IMR-90 (cell line): ENCODE data around the gene ARHGEF40. TPM values are rescaled to one million over a fixed set of nuclear protein-coding genes. Genes with fewer than 3 reads are reported as not detected.
A peak's percentile ranks its signal among the peaks of the same experiment; 100 is the strongest.

ENCODE experiments used
- ATAC-seq: fragments of 200-7000 bp; cut with Tn5 transposase; 2 replicates; pipeline ENCODE4 v1.9.1; 2020; ENCODE audit warnings: low read depth, mild to moderate bottlenecking, moderate library complexity
- BruUV-seq: library from RNA; stranded (reverse); fragments of 400-500 nt; replicated peaks from 2 replicates; lab custom pipeline; 2021; lab: Mats Ljungman, UMichigan
- CTCF ChIA-PET: fragments of 300-600 bp; formaldehyde crosslinking; extraction: SDS; loops from one replicate; lab custom pipeline; 2021; ENCODE audit warnings: antibody characterized with exemption; lab: Yijun Ruan, JAX
- POLR2A ChIA-PET: fragments of 300-600 bp; sonication (Branson Sonifier 250); formaldehyde crosslinking; loops from one replicate; lab custom pipeline; 2022; ENCODE audit warnings: antibody characterized with exemption; ENCODE audit not compliant: unreplicated experiment; lab: Charles Lee
- DNase-seq: peaks from one replicate; pipeline ENCODE4 v3.0.0; 2013
- H2AFZ ChIP-seq: replicated peaks from 2 replicates; pipeline ENCODE3; 2013; ENCODE audit warnings: low read length, mild to moderate bottlenecking; ENCODE audit not compliant: poor library complexity
- H2AK5ac ChIP-seq: 2 replicates; pipeline ENCODE4 v1.6.1; 2013; ENCODE audit warnings: low read depth, low read length, inconsistent platforms
- H2AK9ac ChIP-seq: replicated peaks from 2 replicates; pipeline ENCODE3; 2013; ENCODE audit warnings: mild to moderate bottlenecking, low read depth, low read length, moderate library complexity; ENCODE audit not compliant: poor library complexity
- H2BK120ac ChIP-seq: 2 replicates; pipeline ENCODE4 v1.6.1; 2013; ENCODE audit warnings: low read depth, low read length, inconsistent platforms
- H2BK15ac ChIP-seq: 3 replicates; pipeline ENCODE4 v1.6.1; 2013; ENCODE audit warnings: low read depth, low read length, inconsistent platforms
- H2BK20ac ChIP-seq: 2 replicates; pipeline ENCODE4 v1.6.1; 2013; ENCODE audit warnings: low read depth, mild to moderate bottlenecking, inconsistent platforms, low read length, moderate library complexity
- H2BK5ac ChIP-seq: 2 replicates; pipeline ENCODE4 v1.6.1; 2013; ENCODE audit warnings: mild to moderate bottlenecking, low read depth, low read length, inconsistent platforms; ENCODE audit not compliant: poor library complexity, severe bottlenecking
- H3K14ac ChIP-seq: replicated peaks from 2 replicates; pipeline ENCODE4 v1.6.1; 2013; ENCODE audit warnings: low read depth, low read length, inconsistent platforms
- H3K18ac ChIP-seq: 2 replicates; pipeline ENCODE4 v1.6.1; 2013; ENCODE audit warnings: low read depth, low read length, control low read depth
- H3K23ac ChIP-seq: 2 replicates; pipeline ENCODE4 v1.6.1; 2013; ENCODE audit warnings: low read depth, low read length, inconsistent platforms
- H3K27ac ChIP-seq: 2 replicates; pipeline ENCODE4 v1.5.1; 2013; ENCODE audit warnings: mild to moderate bottlenecking, control low read depth, low read length; ENCODE audit not compliant: insufficient read depth
- H3K27me3 ChIP-seq: 2 replicates; pipeline ENCODE4 v1.6.1; 2013; ENCODE audit warnings: low read length; ENCODE audit not compliant: control insufficient read depth, insufficient read depth
- H3K36me3 ChIP-seq: 2 replicates; pipeline ENCODE4 v1.6.1; 2013; ENCODE audit warnings: low read length, mixed read lengths; ENCODE audit not compliant: control insufficient read depth, insufficient read depth
- H3K4ac ChIP-seq: 2 replicates; pipeline ENCODE4 v1.6.1; 2013; ENCODE audit warnings: low read depth, low read length, inconsistent platforms
- H3K4me1 ChIP-seq: 2 replicates; pipeline ENCODE4 v1.6.1; 2013; ENCODE audit warnings: low read length, mixed read lengths; ENCODE audit not compliant: control insufficient read depth, insufficient read depth
- H3K4me2 ChIP-seq: 2 replicates; pipeline ENCODE4 v1.6.1; 2013; ENCODE audit warnings: low read depth, mild to moderate bottlenecking, control low read depth, low read length, moderate library complexity
- H3K4me3 ChIP-seq: 2 replicates; pipeline ENCODE4 v1.5.1; 2013; ENCODE audit warnings: low read depth, mild to moderate bottlenecking, control low read depth, low read length, moderate library complexity; ENCODE audit not compliant: insufficient read depth
- H3K56ac ChIP-seq: 2 replicates; pipeline ENCODE4 v1.6.1; 2013; ENCODE audit warnings: low read length, inconsistent platforms; ENCODE audit not compliant: insufficient read depth; ENCODE audit errors: extremely low read depth
- H3K79me1 ChIP-seq, 2 experiments: 2 replicates each; pipeline ENCODE4 v1.6.1; 2013; ENCODE audit warnings: low read length in 2 of 2, inconsistent platforms in 1 of 2, low read depth in 1 of 2
- H3K9ac ChIP-seq: 2 replicates; pipeline ENCODE4 v1.6.1; 2013; ENCODE audit warnings: low read depth, low read length, control low read depth
- H3K9me1 ChIP-seq: 2 replicates; pipeline ENCODE4 v1.6.1; 2013; ENCODE audit warnings: low read length, inconsistent platforms; ENCODE audit not compliant: insufficient read depth
- H3K9me3 ChIP-seq: 2 replicates; pipeline ENCODE4 v1.6.1; 2013; ENCODE audit warnings: low read length; ENCODE audit not compliant: control insufficient read depth, insufficient read depth
- H4K20me1 ChIP-seq: 2 replicates; pipeline ENCODE4 v1.6.1; 2013; ENCODE audit warnings: low read length, inconsistent platforms; ENCODE audit not compliant: insufficient read depth
- H4K5ac ChIP-seq: 2 replicates; pipeline ENCODE4 v1.6.1; 2013; ENCODE audit warnings: mild to moderate bottlenecking, low read depth, low read length, control low read depth
- H4K8ac ChIP-seq, 2 experiments: 2 replicates each; pipeline ENCODE4 v1.6.1; 2013; ENCODE audit warnings: low read depth in 2 of 2, low read length in 2 of 2, control low read depth in 1 of 2, inconsistent platforms in 1 of 2
- H4K91ac ChIP-seq: 2 replicates; pipeline ENCODE4 v1.6.1; 2013; ENCODE audit warnings: low read depth, low read length, inconsistent platforms; ENCODE audit not compliant: insufficient read depth
- FOS ChIP-seq: fragments of 150-350 bp; IDR thresholded peaks from 2 replicates; pipeline ENCODE4 v1.6.1; 2016; ENCODE audit warnings: low read depth, low read length
- MAFK ChIP-seq: IDR thresholded peaks from 2 replicates; pipeline ENCODE4 v1.6.1; 2012; ENCODE audit warnings: low read depth, low read length, improper control_type of control experiment
- MXI1 ChIP-seq: IDR thresholded peaks from 2 replicates; pipeline ENCODE4 v1.6.1; 2012; ENCODE audit warnings: low read depth, mild to moderate bottlenecking, low read length, moderate library complexity, borderline replicate concordance
- SMC3 ChIP-seq: fragments of 150-350 bp; IDR thresholded peaks from 2 replicates; pipeline ENCODE4 v1.6.1; 2016; ENCODE audit warnings: low read depth, mild to moderate bottlenecking, antibody characterized with exemption, low read length, moderate library complexity
- USF2 ChIP-seq: fragments of 150-350 bp; IDR thresholded peaks from 2 replicates; pipeline ENCODE4 v1.6.1; 2017; ENCODE audit warnings: mild to moderate bottlenecking, antibody characterized with exemption, low read length, low read depth
- WGBS, 2 experiments: methylation state at CpG; one replicate each; pipeline versions ENCODE4 v1.1.5 to v1.1.7; 2013; ENCODE audit warnings: missing lambda C conversion rate in 2 of 2; ENCODE audit not compliant: insufficient read length in 1 of 2; ENCODE audit errors: extremely low coverage in 2 of 2; 5-methylcytosine and 5-hydroxymethylcytosine counted together
- dilution Hi-C: fragments of 300-500 bp; cut with HindIII; formaldehyde crosslinking; loops from one replicate; pipeline ENCODE4 v1.14.3; 2018; ENCODE audit warnings: low sequenced_read_pairs; ENCODE audit not compliant: unreplicated experiment
- in situ Hi-C: fragments of 300-500 bp; cut with MboI; formaldehyde crosslinking; loops from 3 replicates; pipeline ENCODE4 v1.14.3; 2019; ENCODE audit warnings: low sequenced_read_pairs, inconsistent platforms, mixed read lengths
- intact Hi-C: fragments of 100-400 bp; cut with micrococcal nuclease; formaldehyde crosslinking; loops from 2 replicates; pipeline ENCODE4 v1.10.0; 2022
- polyA plus RNA-seq, 3 experiments: library from polyadenylated mRNA; depleted of rRNA; stranded (reverse); fragments of >200 nt; gene quantifications; 2 replicates each; pipeline ENCODE4 v1.2.3, GENCODE V29; 2012; ENCODE audit warnings: low replicate concordance in 1 of 3
- total RNA-seq: library from RNA; depleted of rRNA; stranded (reverse); fragments of >200 nt; gene quantifications from 2 replicates; pipeline ENCODE4 v1.2.3, GENCODE V29; 2012

Gene ARHGEF40
- total and polyA plus RNA-seq, 2 of the 4 experiments (the other 2 are of a cell fraction), result 18.1 to 58.4 TPM

- TF ChIP-seq MAFK (no peak), SMC3 (no peak), MXI1 (no peak)
These were observed 32.7 kb downstream of the ARHGEF40 start (continued) for GRCh38 chr14:21102521-21103410.

GRCh38 chr14:21103411-21103709, 33.3 kb downstream of the ARHGEF40 start:
- WGBS, 2 experiments, result 0% methylated on average over 2 of the region's 9 CpGs; no CpG with 5 or more reads in 1 of the 2 experiments
- H2BK20ac ChIP-seq, result no peak overlapping the region
- BruUV-seq, result no TSS peak
- H3K4me1 ChIP-seq, result peaks cover 6% of the 10 kb centered on the region
- TF ChIP-seq USF2 (peak; percentile 82), FOS (no peak)
- H3K4me3 ChIP-seq, result peak overlapping the region; percentile 36
- no peak overlapping the region for H2BK5ac ChIP-seq
- ATAC-seq (no peak), DNase-seq (no peak)
- H3K27ac ChIP-seq, result peak overlapping the region; percentile 39; the same call in 1 of the 2 replicates
- H3K36me3 ChIP-seq, result no peaks in the 10 kb centered on the region
- H3K27me3 ChIP-seq, result no peaks in the 10 kb centered on the region
- no peak overlapping the region for H3K18ac ChIP-seq
- peak overlapping the region; percentile 70; the same call in 1 of the 2 replicates for H3K23ac ChIP-seq
- ChIA-PET POLR2A (no interaction called here), CTCF (interaction anchor here (0.6 to 4.2 kb wide), 7 partner anchors 11 to 92 kb away, joined by 3 to 44 read pairs (median 6); no protein-coding TSS in a partner anchor)
- H2AK9ac ChIP-seq, result peak overlapping the region; percentile 89
- peak overlapping the region; percentile 82 for H3K14ac ChIP-seq
- intact Hi-C loops (loop anchor here (5.0 kb wide), 2 partner anchors 246 to 421 kb away; partner anchors contain the start of gene RNASE4), in situ Hi-C loops (loop anchor here (5.0 kb wide), 1 partner anchor 86 kb away; no protein-coding TSS in a partner anchor), dilution Hi-C loops (no loop called here)
- no peaks in the 10 kb centered on the region for H3K9me3 ChIP-seq
- H2BK120ac ChIP-seq, result peak overlapping the region; percentile 64
- peak overlapping the region; percentile 70 for H4K91ac ChIP-seq
- peak overlapping the region; percentile 11; the same call in 1 of the 3 replicates for H2BK15ac ChIP-seq
- no peak overlapping the region; the same call in 1 of the 2 replicates for H2AK5ac ChIP-seq
- 0 out of 4 replicates have a peak, but pooled peaks cover 0 to 2% of the 10 kb centered on the region in 2 experiments for H3K79me1 ChIP-seq
- H3K9me1 ChIP-seq, result peaks cover 3% of the 10 kb centered on the region; the same call in 1 of the 2 replicates
- peak overlapping the region; percentile 75 for H3K4ac ChIP-seq
- peak overlapping the region; percentile 64 for H3K9ac ChIP-seq
- peak overlapping the region; percentile 85 for H3K4me2 ChIP-seq
- peak overlapping the region; percentile 100 for H2AFZ ChIP-seq
- peak overlapping the region; percentile 39 to 94 for H4K8ac ChIP-seq
- no peaks in the 10 kb centered on the region for H4K20me1 ChIP-seq
- peak overlapping the region; percentile 37 for H3K56ac ChIP-seq
- peak overlapping the region; percentile 68 for H4K5ac ChIP-seq
